ENCODE data around the gene TRPM6.

The TRPM6 gene

GRCh38 chr9:74735761-74736160, 152.0 kb downstream of the TRPM6 start:
- DNase-seq (ENCODE audit: low spot score): no peak
- TF ChIP-seq, protein P1, sequence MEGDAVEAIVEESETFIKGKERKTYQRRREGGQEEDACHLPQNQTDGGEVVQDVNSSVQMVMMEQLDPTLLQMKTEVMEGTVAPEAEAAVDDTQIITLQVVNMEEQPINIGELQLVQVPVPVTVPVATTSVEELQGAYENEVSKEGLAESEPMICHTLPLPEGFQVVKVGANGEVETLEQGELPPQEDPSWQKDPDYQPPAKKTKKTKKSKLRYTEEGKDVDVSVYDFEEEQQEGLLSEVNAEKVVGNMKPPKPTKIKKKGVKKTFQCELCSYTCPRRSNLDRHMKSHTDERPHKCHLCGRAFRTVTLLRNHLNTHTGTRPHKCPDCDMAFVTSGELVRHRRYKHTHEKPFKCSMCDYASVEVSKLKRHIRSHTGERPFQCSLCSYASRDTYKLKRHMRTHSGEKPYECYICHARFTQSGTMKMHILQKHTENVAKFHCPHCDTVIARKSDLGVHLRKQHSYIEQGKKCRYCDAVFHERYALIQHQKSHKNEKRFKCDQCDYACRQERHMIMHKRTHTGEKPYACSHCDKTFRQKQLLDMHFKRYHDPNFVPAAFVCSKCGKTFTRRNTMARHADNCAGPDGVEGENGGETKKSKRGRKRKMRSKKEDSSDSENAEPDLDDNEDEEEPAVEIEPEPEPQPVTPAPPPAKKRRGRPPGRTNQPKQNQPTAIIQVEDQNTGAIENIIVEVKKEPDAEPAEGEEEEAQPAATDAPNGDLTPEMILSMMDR (IDR thresholded peaks at IDR 0.05; ENCODE audit: borderline replicate concordance, control extremely low read depth, extremely low read depth, insufficient read depth, missing control alignments): no peak
- in situ Hi-C loops (cut with MboI; ENCODE audit: low sequenced_read_pairs, unreplicated experiment): no loop called here

- no peak for DNase-seq (ENCODE audit: low spot score)
- in situ Hi-C loops (cut with MboI; ENCODE audit: low sequenced_read_pairs, unreplicated experiment): no loop called here
- TF ChIP-seq, protein P1 (IDR thresholded peaks at IDR 0.05; ENCODE audit: borderline replicate concordance, control extremely low read depth, extremely low read depth, insufficient read depth, missing control alignments): no peak
These were observed 158.5 kb downstream of the TRPM6 start for GRCh38 chr9:74729136-74729695.

DNA sequence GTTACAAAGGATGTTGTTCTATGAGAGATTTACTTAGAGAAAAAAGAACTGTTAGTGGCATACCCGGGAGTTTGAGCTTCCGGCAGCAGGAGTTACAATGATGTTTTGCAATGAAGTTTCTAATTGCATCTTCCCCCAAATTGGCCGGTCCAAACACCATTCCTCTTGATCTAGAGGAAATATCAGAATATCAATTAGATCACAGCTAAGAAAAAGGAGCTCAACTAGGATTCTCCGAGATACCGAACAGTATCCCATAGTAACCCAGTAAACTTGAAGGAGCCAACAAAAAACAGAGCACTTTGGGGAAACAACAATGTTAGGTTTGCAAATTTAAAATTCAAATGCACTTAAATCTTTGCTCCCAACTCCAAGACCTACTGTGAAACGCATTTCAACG, 159.5 kb downstream of the TRPM6 start:
- in situ Hi-C loops (cut with MboI; ENCODE audit: low sequenced_read_pairs, unreplicated experiment): no loop called here
- DNase-seq (ENCODE audit: low spot score): no peak
- TF ChIP-seq, protein P1 (IDR thresholded peaks at IDR 0.05; ENCODE audit: borderline replicate concordance, control extremely low read depth, extremely low read depth, insufficient read depth, missing control alignments): no peak

DNA sequence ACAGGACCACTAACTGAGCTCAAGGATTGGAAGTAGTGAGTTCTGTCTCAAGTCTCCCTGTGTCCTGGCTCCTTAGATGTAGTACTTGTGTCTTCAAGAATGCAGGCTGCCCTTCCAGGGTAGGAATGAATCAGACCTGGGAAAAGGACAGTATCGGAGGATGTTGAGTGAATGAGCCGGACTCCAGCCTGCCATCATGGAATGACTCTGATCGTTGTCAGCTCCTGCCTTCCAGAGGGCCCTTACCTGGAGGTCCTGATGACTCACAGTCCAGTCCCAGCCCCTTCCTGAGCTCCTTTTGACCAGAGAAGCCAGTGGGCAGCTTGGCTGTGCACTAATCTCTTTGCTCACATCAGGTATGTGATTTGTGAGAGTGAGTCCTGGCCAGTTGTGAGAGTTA, 161.1 kb downstream of the TRPM6 start:
- in situ Hi-C loops (cut with MboI; ENCODE audit: low sequenced_read_pairs, unreplicated experiment): no loop called here
- TF ChIP-seq, protein P1 (IDR thresholded peaks at IDR 0.05; ENCODE audit: borderline replicate concordance, control extremely low read depth, extremely low read depth, insufficient read depth, missing control alignments): no peak
- DNase-seq (ENCODE audit: low spot score): no peak

DNA sequence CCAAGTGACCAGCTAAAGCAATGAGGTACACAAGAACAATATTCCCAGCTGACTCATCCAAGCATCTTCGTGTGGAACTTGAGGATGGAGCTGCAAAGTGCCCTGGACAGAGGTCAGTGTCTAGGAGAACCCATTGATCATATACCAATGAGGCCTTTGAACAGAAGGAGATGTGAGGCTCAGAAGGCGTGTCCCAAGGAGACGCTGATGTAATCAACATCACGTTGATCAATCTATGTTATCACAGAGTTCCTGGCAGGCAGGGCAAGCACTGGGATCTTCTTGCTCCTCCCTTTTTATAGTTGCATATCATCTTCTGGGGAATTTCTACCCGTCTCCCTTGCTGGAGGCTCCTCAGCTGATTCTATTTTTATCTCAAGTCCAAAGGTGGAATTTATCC, 163.4 kb downstream of the TRPM6 start:
- no peak for DNase-seq (ENCODE audit: low spot score)
- TF ChIP-seq, protein P1 (IDR thresholded peaks at IDR 0.05; ENCODE audit: borderline replicate concordance, control extremely low read depth, extremely low read depth, insufficient read depth, missing control alignments): no peak
- in situ Hi-C loops (cut with MboI; ENCODE audit: low sequenced_read_pairs, unreplicated experiment): no loop called here

DNA sequence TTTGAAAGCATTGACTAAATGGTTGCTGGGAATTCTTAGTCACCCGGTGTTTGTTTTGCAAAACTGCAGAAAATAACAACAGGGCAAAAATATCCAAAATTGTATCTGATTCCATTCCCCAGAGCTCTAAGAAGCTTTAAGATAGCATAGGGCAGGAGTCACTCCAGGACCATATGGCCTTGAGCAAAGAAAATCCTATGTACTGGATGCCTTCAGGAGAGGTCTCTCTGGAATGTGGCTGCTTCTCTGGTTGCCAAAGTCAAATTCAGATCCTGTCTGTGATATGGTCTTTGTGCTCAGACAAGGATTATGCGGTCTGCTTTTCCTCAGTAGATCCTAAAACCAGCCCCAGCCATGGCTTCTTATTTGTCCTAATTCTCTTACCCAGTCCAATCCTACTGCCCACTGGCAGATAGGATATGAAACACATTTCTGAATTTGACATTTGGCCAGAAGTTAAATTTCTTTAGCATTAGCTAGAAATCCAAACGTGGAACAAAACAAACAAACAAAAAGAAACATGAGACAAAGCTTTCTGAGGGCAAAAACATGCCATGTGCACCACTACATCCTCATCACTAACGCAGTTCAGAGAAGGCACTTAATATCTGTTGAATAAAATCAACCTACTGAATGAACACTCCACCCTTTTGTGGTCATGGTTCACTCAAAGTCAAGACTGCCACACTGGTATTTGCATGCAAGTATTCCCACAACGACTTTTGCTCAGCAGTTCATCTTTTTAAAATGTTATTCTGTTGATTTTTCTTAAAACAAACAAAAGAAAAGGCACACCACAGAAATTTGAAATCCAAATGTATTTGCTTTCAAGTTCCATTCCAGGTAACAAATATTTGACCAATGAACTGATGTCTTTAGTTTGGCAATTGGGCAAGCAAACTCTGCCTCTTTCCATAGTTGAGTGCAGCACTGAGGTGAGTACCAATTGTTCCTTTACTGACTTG, 165.7 kb downstream of the TRPM6 start:
- no peak for DNase-seq (ENCODE audit: low spot score)
- TF ChIP-seq, protein P1 (IDR thresholded peaks at IDR 0.05; ENCODE audit: borderline replicate concordance, control extremely low read depth, extremely low read depth, insufficient read depth, missing control alignments): no peak
- in situ Hi-C loops (cut with MboI; ENCODE audit: low sequenced_read_pairs, unreplicated experiment): no loop called here

Data from GM13976 (cell line).